HG02571 (cell line): Measurements from ENCODE around the gene UMAD1.
"Not testable (repeated sequence)": the region's sequence is repeated elsewhere in the genome, so short reads cannot be mapped to it uniquely, and the experiment has no call there.

Experiments
- ATAC-seq: cut with Tn5 transposase; IDR thresholded peaks from one replicate; pipeline ENCODE4 v1.9.1; 2021; ENCODE audit warnings: mild to moderate bottlenecking, moderate library complexity; ENCODE audit not compliant: unreplicated experiment

Gene UMAD1

DNA sequence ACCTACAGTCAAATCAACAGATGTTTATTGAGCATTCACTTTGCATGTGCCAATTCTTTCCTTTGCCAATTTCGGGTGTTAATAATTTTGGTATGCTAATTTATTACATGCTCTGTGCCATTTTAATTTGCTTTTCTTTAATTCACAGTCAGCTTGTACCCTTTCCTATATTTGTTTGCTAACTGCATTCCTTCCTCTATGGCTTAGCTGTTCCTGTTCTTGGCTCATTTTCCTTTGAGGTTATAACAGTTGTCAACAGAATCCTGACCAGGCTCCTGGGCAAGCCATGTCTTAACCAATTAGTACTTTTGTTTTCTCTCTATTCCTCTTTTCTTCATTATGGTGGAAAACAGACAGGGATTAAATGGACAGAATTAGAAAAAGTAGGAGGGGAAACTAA is 151.5 kb downstream of the UMAD1 start:
- no peak for ATAC-seq

DNA sequence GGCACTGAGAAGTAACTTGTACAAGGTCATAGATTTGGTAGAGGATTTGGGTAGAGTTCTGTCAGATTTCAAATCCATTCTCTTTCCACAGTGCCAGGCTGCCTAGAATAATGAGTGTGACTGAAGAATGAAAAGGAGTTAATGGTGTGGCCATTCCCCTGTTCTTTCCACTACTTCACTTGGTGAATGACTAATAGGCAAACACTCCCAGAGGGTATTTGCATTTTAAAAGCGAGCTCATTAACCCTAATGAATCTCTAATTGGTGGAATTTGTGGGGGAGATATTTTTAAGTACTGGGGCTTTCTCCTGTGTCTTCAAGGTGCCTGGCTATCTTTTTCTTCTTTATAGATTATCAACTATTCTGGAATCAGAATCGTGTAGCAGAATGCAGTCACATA is 152.7 kb downstream of the UMAD1 start:
- no peak for ATAC-seq

DNA sequence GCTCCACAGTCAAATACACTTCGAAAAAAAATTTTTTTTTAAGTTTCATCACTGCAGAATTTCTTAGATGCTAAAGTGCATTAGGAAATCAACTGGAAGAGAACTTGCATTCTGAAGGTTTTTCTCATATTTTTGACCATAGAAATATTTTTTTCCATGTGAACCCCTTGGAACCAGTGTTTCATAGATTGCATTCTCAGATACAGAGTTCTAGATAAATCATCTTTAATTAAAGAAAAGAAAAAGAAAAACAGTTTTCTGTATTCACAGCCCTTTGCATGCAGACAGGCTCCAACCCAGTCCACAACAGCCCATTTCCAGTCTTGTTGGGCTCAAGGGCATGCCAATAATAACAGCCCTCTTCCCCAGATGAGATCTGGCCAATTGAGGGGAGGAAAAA is 153.4 kb downstream of the UMAD1 start:
- ATAC-seq = no peak

DNA sequence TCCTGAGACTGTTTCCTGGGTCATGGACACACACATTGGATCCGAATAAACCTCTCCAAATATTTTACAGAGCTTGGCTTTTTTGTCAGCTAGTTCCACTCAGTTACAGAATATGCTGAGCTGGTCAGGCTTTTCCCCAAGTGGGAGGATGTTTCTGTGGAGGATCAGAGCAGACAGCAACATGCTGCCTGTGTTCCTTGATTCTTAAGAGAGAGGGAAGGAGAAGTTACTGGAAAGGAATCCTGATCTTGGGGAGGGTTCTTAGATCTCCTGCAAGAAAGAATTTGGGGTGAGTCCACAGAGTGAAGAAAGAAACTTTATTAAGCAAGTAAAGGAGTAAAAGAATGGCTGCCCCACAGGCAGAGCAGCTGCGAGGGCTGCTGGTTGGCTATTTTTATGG is 154.7 kb downstream of the UMAD1 start:
- no peak for ATAC-seq

DNA sequence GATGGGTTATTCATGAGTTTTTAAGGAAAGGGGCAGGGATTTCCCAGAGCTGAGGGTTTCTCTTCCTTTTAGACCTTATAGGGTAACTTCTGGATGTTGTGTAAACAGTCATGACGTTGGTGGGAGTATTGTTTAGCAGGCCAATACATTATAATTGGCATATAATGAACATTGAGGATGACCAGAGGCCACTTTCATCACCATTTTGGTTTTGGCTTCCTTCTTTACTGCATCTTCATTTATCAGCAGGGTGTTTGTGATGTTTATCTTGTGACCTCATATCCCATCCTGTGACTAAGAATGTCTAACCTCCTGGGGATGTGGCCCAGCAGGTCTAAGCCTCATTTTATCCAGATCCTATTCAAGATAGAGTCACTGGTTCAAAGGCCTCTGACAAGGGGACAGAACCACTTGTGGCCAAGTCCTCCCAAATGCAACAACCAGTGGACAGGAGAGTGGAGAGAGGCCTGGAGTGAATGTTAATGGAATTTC is 155.1 kb downstream of the UMAD1 start:
- no peak for ATAC-seq

DNA sequence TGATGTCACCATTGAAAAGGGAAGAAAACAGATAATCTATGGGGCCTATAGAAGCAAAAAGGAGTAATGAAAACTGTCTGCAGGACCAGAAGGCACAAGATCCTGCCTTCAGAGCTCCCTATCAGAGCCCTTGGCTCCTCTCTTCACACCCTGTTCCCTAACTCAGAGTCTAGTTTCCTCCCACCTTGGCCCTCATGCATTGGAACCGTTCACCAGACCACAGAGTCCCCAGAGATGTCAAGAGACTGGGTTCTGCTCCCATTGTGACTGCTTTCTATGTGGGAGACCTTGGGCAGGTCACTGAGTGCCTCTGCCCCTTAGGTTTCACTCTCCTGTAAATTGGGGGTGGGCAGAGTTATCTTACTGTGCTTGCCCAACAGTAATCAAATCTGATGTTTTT is 158.0 kb downstream of the UMAD1 start:
- no peak for ATAC-seq

DNA sequence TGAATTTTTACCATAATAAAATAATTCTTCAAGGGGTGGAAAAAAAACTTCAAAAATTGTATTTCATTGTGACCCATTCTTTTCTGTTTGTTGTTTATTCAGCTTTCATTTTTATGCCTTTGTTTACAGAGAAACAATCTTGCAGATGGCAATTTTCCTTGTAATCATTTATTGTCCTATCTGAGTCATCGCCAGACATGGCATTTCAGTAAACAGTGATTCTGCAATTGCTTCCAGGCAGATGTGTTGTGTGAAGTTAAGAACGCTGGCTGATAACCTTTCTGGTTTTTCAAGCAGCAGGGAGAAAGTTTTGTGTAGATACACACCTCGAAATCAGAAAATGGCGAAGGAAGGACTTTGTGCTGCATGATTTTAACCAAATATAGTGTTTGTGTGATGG is 158.6 kb downstream of the UMAD1 start:
- no peak for ATAC-seq

DNA sequence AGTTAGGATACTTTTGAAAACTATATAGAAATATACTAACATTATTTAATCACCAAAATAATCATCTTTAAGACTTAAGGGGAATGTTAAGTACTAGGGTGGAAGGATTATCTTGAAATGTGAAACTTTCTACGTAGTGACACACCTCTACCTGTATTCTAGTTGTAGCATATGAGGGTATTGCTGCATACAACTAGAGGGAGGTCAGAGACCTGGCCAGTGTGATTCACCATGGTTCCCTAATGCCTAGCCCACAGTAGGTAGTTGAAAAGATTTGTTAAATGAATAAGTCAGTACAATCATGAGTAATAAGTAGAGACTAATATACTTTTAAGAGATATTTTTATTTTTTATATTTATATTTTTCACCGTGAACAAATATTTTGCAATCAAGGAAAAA is 162.0 kb downstream of the UMAD1 start:
- no peak for ATAC-seq

DNA sequence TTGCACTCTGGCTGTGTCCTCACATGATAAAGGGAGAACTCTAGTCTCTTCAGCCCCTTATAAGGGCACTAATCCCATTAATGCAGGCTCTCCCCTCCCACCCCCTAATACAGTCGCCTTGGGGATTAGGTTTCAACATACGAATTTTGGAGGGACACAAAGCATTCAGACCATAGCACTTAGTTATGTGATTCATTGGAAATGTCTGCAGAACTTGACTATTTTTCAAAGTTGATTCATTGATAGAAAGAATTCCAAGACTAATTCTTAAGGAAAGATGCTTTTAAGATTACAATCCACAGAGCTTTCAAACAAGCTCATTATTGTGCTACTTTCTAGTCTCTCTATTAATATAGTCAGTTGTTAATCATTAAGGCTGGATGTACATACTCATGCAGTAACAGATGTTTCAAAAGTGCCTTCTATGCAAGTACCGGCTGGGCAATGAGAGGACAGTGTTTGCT is 163.2 kb downstream of the UMAD1 start:
- no peak for ATAC-seq

DNA sequence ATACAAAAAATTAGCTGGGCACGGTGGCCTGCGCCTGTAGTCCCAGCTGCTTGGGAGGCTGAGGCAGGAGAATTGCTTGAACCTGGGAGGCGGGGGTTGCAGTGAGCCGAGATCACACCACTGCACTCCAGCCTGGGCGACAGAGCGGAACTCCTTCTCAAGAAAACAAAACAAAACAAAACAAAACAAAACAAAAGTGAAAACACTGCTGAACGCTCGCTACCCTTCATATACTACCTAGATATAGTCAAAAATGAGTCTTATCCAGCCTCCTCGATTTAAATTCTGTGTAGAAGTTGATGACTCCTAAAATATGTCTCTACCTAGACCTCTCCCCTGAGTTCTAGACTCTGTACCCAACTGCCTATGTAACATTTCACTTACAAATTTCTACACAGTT is 164.3 kb downstream of the UMAD1 start:
- not testable (repeated sequence) for ATAC-seq

DNA sequence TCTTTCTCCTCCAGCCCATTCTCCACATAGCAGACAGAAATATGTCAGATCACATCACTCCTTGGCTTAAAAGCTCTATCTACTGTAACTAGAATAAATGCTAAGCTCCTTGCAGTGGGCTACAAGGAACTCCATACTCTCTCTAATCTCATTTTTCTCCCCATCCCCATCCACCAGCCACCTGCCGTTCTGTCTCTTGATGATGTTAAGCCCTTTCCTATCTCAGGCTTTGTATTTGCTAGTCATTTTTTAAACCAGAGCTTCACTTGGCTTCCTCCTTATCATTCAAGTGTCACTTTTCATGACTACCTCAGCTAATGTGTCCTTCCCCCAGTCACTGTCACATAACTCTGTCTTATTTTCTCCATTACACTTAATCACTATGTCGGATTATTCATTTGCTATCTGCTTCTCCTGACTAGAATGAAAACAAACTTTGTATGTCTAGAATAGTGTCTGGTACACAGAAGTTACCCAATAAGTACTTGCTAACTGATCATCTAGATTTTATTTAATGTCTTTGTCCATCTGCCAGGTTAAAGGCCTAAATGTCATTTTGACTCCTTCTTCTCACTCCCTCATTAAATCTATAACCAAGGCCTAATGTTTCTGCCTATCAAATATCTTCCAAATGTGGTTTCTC is 165.1 kb downstream of the UMAD1 start:
- no peak for ATAC-seq

DNA sequence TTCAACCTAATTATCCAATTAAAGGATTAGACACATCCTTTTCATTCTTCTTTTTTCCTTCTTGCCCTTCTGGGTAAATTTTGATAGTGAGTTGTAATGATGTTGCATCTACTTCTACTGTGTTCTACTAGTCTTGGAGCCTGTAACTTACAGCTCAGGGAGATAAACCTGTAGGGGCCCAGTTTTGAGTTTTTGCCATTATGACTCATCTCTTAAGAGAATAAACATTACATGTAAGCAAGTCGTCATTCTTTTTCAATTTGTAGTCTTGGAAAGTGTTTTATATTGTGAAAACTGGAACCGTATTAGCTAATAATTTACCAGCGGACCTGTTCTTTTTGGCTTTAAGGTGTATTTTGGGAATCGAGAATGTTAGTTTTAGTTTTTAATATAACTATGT is 167.6 kb downstream of the UMAD1 start:
- no peak for ATAC-seq

DNA sequence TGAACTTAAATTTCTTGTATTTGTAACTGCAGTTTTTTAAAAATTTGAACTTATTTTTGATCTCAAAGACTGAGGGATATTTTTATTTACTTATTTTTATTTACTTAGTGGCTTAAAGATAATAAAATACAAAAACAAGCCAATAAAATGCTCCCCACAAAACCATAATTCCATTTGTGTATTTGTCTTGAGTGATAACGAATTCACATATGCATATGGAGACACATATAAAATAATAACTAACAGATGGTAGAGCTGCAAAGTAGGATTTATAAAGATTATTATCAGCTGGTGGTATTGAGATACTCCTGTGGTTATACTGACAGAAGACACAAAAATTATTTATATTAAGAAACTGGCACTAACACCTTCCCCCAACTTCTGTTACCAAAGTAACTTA is 168.1 kb downstream of the UMAD1 start:
- no peak for ATAC-seq

DNA sequence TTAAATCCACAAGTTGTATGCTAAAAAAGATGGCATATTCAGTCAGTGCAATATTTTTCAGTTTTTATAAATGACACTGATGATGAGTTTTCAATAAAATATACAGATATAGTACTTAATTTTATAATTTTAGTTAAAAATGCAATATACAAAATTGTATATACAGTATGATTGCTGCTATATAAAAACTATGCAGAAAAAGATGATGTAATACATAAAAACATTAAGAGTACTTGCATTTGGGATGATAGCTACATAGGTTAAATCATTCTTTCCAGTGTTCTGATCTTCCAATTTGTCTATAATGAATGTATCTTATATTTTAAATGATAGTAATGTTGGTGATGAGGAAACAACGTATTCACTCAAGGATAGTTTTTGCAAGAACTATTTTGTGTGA is 169.8 kb downstream of the UMAD1 start:
- ATAC-seq = no peak

DNA sequence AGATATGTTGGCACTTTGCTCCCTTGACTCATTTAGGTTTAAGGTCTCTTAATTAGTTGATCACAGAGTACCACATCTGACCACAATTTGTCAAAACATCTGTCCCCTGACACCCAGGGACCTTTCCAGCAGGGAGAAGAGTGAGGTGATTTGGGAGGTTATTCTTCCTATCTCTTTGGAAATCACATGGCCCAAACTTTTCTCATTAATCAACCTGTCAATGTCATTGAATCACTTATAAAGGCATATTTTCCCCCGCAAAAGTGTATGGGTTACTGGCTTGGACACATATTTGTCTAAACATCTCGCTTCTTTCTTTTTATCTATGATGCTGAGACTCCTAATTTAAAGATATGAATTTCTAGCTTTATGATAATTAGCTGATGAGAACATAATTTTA is 170.3 kb downstream of the UMAD1 start:
- no peak for ATAC-seq

DNA sequence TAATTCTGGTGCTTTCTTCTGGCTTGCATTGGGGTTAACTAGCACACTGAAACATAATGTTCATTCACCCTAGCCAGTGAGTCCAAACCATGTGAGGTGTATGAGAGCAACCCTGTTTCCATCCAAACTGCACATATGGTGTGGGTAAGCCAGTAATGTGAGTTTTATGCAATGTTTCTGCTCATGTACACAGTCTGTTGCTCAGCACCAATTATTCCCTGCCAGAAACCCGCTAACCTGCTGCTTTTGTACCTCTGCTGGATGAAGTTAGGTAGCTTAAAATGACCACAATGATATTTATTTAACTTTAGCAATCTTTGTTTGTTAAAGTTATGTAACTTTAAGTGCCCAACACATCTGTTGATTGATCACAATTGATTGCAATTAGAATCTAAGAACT is 171.6 kb downstream of the UMAD1 start:
- ATAC-seq = no peak

DNA sequence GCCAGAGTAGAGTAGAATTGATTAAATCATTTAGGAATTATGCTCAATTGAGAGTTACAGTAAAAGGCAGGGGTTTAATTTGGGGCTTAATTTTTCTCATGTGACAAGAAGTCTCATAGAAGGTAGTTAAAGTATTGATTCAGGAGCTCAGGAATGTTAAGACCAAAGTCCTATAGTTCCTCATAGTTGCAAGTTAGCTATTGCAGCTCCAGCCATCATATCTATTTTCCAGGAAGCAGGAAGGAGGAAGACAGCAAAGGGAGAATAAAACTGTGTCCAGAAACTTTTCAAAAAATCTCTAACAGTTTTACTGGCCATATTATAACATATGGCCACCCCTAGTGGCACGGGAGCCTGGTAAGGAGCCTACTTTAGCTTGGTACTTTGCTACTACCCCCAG is 174.8 kb downstream of the UMAD1 start:
- no peak for ATAC-seq

DNA sequence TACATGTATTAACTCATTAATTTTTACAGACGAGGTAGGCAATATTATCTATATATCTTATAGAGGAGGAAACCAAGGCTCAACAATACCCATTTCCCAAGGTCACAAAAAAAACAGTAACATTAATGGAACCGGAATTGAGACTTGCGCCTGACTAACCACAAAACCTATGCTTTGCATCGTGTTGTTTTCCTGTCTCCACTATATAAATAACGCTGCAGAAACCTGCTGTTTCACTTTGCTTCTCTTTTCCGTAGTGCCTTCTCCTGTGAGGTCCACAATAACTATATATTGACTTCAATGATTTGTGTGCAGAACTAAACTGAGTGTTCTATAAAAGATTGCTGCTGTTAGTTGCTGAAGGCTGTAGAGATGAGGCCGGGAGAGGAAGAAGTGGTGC is 175.5 kb downstream of the UMAD1 start:
- no peak for ATAC-seq

DNA sequence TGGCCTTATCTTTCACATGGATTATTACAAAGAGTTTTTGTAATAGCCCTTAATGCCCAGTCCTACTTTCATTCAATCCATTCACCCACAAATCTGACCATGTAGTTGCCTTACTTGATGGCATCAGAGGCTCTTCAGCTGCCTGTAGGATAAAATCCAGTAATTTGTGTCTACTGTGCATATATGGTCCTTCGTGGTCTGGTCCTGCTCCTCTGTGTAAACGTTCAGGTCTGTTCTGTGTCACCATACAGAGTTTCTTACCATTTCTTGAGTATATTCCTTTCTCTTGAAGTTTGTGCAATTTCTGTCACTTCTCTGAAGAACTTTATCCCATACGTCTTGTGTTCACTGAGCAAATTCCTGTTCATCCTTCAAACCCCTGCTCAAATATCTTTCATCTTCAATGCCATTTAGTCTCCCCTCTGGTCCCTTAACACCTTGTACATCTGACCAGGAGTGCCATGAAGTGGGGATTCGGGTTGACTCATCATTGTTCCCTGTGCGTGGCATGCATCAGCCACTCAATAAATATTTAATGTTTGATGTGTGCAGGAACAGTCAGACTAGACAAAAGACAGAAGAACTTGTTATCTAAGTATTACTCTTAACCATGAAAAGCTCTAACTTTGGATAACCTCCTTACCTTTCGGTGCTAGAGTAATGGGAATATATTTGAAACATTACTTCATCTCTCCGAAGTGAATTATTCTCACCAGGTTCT is 176.4 kb downstream of the UMAD1 start:
- no peak for ATAC-seq

DNA sequence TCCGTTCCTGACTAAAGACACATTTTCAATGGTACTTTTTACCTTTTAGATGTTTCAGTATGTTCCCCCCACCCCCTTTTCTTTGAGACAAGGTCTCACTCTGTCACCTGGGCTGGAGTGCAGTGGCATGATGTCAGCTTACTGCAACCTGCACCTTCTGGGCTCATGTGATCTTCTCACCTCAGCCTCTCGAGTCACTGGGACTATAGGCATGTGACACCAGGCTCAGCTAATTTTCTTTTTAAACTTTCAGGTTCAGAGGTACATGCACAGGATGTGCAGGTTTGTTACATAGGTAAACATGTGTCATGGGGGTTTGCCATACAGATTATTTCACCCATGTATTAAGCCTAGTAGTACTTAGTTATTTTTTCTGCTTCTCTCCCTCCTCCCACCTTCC is 177.2 kb downstream of the UMAD1 start:
- no peak for ATAC-seq

DNA sequence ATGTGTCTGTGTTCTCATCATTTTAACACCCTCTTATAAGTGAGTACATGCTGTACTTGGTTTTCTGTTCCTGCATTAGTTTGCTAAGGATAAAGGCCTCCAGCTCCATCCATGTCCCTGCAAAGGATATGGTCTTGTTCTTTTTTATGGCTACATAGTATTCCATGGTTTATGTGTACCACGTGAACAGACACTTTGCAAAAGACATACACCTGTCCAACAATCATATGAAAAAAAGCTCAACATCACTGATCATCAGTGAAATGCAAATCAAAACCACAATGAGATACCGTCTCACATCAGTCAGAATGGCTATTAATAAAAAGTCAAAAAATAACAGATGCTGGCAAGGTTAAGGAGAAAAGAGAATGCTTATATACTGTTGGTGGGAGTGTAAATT is 177.6 kb downstream of the UMAD1 start:
- not testable (repeated sequence) for ATAC-seq

DNA sequence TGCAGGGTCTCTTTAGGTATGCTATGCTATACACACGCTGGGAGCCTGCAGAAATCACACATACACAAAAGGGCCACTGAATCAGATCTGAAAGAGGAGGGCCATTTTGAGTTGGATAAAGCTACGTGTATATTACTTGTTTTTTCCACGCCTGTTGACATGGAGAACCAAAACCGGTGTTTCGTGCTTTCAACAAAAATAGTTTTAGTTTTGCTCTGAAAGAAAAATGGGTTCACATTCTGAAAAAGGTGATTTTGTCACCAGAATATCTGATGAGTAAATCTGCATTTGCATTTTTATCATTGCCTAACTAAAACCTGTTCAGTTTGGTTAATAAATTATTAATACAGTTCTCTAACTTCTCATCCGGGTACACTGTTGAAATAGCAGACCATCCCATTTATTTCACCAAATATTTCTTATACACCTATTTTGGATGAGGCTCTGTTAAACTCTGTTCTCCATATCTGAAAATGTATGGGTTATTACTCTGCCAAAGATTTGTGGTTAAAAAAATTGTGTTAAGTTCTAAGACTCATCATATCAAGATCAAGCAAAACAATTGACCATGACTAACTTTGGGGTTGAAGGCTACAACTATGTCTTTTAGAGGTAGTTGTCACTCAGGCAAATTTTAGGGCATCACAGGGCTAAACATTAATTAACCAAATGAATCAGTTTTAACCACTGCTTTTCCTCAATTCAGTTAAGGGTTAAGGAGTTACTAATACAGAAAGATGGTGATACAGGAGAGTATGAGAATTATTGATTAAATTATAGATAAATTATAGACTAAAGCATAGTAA is 179.1 kb downstream of the UMAD1 start:
- no peak for ATAC-seq
